T-helper 9 cell (primary cell): ENCODE data around the gene USF3.

Experiments used
- DNase-seq: peaks from one replicate; pipeline ENCODE4 v3.0.0-alpha.2; 2020
- total RNA-seq, 2 donors: gene quantifications; one replicate each; lab custom pipeline; 2026; lab: John Stamatoyannopoulos, UW

Gene USF3, protein sequence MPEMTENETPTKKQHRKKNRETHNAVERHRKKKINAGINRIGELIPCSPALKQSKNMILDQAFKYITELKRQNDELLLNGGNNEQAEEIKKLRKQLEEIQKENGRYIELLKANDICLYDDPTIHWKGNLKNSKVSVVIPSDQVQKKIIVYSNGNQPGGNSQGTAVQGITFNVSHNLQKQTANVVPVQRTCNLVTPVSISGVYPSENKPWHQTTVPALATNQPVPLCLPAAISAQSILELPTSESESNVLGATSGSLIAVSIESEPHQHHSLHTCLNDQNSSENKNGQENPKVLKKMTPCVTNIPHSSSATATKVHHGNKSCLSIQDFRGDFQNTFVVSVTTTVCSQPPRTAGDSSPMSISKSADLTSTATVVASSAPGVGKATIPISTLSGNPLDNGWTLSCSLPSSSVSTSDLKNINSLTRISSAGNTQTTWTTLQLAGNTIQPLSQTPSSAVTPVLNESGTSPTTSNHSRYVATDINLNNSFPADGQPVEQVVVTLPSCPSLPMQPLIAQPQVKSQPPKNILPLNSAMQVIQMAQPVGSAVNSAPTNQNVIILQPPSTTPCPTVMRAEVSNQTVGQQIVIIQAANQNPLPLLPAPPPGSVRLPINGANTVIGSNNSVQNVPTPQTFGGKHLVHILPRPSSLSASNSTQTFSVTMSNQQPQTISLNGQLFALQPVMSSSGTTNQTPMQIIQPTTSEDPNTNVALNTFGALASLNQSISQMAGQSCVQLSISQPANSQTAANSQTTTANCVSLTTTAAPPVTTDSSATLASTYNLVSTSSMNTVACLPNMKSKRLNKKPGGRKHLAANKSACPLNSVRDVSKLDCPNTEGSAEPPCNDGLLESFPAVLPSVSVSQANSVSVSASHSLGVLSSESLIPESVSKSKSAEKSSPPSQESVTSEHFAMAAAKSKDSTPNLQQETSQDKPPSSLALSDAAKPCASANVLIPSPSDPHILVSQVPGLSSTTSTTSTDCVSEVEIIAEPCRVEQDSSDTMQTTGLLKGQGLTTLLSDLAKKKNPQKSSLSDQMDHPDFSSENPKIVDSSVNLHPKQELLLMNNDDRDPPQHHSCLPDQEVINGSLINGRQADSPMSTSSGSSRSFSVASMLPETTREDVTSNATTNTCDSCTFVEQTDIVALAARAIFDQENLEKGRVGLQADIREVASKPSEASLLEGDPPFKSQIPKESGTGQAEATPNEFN (N-terminal part only)
- total RNA-seq = 61.4 to 67.6 reads per million in 2 donors

DNA sequence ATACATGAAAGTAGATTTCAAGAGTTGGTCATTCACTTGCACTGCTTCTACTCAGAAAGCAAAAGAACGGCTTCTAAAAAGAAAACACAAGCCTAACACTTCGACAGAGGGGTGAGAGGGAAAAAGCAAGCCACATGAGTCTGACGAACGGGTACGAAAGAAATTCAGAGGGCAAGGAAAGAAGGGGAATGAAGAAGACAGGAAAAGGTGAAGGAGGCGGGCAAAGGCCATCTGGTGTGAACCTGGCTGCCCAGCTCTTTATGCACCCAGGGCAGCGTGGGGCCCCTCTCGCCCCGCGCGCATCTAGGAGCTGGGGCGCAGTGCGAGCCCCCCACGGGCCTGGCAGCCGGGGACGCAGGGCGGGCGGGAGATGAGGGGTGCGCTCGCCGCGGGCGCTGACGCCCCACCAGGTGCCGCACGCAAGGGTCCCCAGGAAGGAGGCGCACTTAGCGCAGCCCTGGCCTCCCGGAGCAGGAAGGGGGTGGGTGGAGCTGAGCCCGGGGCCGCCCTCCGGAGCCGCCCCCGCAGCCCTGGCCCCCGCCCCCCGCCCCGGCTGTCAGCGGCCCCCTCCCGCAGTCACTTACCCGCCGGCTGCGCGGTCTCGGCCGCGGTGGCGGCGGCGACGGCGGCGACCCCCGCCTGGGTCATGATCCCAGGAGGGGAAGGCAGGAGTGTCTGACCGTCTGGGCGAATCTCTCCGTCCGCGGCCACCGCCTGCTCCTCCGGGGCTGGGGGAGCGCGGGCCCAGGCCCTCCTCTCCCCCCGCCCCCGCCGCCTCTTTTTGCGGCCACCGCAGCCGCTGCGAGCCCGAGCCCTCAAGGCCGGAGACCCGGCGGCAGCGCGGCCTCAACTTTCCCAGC lies at the start of gene USF3:
Gene USF3 (minus strand): TSS at position 857 of the 860 bp plus-strand sequence. CDS start 21,764 bp downstream, outside the sequence.
- DNase-seq = peak; percentile 81

DNA sequence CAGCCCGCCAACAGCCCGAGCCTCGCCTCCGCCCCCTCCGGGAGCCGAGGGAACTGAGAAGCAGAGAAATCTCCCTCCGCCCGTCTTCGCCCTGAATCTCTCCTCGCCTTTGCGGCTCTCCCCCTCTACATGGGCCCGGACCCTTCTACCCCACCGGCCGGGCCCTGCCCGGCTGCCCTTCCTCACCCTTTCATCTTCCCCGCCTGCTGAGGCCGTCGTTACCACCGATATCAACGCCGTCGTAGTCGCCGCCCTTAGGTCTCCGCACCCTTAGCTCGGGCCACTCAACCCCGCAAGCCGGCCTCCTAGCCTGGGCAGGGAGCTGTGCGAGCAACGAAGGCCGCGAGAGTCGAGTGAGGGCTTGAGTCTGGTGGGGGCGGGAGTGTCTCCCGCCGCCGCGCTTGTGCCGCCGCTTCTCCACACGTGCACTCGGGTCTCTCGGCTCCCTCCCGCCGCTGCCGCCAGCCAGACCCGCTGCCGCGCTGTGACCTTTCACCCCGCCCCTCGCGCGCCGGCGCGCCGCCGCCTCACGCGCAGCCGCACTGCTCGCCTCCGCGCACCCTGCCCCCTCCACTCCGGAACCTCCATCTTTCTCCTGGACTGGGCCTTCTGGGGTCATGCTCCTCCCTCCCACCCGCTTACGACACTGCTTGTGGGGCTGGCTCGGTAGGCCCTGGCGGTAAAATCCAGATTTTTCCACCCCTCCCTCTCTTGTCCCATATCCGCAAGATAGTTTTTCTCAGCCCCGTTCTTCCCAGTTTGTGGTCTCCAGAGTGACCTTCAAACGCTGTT lies 49.5 kb upstream of the USF3 start, which contains the start of gene NAA50:
Gene NAA50 (minus strand): TSS at position 494 of the 792 bp plus-strand sequence. CDS start 300 bp downstream, at position 194.
- peak; percentile 90 for DNase-seq

DNA sequence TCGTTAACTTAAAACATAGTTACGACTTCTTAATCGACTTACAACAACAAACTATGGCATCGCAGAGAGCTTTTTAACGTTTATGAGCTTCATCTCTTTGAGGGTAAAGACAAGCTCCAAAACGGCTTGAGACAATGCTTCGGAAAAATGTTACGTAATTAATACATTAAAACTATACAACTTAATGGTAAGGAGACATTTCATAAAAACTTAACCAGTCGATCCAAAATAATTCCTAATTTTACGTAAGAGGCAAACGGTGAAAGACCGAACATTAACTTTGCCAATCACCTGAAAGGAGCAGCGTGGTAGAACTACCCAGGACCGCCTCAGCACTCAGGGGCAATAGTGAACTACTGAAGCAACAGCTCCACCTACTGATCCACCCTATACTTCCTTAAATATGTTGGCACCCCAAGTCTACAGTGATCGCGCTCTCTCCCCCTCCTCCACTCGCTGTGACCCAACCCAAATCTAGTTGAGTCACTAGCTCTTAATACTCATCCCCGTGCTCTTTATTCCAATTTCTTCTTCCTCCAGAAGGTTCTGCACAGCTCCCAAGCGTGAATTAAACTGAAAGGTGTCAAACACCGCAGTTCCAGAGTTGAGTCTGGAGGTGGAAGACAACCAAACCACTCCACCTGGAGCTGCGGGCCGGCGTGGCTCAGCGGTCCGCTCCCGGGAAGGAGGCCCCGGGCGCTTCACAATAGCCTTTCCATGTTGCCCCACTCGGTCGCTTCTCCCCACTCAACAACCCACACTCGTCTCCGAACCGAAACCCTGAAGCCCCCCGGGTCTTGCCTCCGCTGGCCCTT lies 48.7 kb upstream of the USF3 start:
- DNase-seq = peak; percentile 60

- DNase-seq = no peak
Measured at GRCh38 chr3:113743006-113743630, 46.7 kb upstream of the USF3 start.

GRCh38 chr3:113741620-113742019 lies 45.2 kb upstream of the USF3 start:
- DNase-seq = no peak

DNA sequence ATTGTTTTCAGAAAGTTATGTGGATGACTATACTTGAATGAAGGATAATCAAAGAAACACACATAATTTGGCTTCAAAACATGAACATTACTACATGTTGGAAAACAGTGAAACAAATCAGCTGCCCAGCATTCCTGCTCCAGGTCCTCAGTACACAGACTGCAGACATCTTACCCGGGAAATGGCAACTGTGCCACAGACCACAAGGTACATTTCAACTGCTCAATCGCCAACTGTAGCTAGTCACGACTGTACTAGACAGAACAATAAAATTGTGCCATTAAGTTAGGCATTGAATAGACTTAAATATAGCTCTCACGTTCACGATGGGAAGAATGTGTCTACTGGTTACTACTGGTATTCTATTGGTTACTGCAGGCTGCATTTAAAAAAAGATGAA lies 44.6 kb upstream of the USF3 start:
- no peak for DNase-seq

GRCh38 chr3:113736548-113737089 lies 40.2 kb upstream of the USF3 start:
- no peak for DNase-seq

GRCh38 chr3:113731694-113732093 lies 35.3 kb upstream of the USF3 start:
- no peak for DNase-seq

DNA sequence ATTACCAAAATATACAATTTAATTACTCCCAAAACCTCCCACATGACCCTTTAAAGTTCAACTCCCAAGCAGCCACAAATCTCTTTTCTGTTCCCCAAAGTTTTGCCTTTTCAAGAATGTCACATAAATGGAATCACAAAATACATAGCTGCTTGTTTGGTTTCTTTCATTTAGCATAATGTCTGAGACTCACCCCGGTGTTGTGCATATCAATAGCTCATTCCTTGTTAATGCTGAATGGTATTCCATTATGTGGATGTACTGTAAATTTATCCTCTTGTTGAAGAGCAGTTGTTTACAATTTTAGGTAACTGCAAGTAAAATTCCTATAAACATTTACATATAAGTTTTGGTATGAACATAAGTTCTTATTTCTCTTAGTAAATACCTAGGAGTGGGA lies 34.1 kb upstream of the USF3 start:
- DNase-seq = no peak

DNA sequence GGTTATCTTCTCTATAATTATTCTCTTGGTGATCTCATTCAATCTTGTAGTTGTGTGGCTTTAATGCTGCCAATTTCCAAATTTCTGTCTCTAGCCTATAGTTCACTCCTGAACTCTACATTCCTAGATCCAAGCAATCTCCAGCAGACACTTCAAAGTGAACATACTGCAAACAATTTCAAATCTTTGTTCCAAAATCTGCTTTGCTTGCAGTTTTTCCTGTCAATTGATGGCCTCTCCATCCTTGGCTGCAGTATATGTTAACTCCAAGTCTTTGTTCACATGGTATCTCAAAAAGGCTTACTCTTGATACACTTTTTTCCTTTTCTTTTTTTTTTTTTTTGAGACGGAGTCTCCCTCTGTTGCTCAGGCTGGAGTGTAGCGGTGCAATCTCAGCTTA lies 32.2 kb upstream of the USF3 start:
- no peak for DNase-seq

DNA sequence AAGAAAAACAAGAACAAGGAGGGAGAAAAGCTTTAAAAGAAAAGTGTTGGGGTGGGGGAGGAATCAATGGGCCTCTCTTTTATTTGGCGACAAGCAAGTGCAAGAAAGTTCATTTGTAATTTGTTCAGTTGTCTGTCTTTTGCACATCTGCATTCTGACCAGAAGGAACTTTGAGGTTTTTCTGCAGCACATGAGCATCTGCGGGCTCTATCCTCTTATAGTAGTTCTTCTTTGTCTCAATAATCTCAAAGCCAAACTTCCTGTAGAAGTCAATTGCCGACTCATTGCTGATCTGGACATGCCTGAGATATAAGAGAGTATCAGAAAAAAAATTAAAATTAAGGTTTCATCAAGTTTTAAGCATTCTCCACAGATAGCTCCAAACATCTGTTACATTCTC lies 25.2 kb upstream of the USF3 start:
- no peak for DNase-seq

- no peak for DNase-seq
Measured at GRCh38 chr3:113719758-113720157, 23.3 kb upstream of the USF3 start.

DNA sequence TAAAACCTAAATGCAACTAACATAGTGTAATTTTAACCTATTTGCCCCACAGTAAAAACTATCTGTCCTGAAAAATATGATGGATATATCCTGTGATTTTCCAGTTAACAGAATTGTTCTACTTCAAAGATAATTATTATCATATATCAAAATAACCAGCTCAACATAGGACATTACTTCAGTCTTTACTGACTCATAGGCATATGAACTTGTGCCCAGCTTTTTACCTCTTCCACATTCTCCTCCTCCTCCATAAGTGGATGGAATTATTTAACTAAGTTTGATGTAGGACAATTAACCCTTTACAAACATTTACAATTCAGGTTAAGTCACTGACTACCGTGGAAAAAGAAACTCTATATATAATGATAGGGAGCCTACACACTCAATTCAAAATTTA lies 22.9 kb upstream of the USF3 start:
- DNase-seq = no peak

- no peak for DNase-seq
Measured at GRCh38 chr3:113717818-113718217, 21.4 kb upstream of the USF3 start.

DNA sequence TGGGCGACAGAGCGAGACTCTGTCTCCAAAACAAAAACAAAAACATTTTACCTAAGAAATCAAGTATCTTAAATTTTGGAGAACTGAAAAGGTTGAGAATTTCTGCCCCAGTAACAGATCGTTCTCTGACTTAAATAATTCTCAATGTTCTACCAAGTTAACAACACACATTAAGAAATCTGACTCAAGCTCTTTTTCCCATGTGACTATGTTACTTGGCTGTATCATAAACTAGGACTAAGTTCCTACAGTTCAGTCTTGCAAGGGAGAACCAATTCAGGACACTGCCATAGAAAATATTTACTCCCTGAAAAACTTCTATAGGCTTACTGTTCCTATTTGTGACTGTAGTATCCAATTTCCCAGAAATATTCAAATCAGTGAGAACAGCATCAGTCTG lies 20.9 kb upstream of the USF3 start:
- DNase-seq = no peak

DNA sequence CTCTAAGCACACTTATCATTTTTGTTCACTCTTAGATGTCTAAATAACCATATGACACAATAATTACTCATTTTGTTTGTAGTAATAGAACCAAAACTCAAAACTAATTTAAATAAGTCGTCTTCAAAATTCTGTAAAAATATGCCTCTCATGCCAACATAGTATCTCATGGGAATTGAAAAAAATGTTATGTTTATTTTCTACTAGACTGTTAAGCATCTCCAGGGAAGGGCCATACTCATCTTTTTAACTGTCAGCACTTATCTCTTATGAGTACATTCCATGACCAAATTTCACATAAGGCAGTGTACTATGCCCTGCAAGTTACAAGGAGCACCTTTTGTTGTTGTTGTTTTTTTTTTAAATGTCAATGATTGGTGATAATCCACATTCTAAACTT lies 18.3 kb upstream of the USF3 start:
- DNase-seq = no peak

DNA sequence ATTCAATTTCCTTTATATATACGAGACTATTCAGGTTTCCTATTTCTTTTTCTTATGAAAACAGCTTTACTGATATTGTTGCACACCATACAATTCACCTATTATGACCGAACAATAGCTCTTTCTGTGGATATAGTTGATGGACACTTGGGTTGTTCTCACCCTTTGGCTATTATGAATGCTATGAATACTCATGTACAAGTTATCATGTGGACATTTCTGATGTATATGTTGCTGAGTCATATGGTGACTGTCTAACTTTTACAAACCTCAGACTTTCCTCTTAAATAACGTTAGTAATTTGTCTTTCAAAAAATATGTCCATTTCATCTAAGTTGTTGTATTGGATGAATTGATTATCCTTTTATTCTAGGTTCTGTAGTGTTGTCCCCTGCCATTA lies 15.7 kb upstream of the USF3 start:
- DNase-seq = no peak

DNA sequence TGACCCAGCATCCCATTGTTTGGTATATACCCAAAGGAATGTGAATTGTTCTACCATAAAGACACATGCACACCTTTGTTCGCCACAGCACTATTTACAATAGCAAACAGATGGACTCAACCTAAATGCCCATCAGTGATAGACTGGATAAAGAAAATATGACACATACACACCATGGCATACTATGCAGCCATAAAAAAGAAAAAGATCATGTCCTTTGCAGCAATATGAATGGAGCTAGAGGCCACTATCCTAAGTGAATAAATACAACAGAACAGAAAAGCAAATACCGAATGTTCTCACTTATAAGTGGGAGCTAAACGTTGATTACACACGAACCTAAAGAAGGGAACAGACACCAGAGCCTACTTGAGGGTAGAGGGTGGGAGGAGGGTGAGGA lies 11.4 kb upstream of the USF3 start:
- no peak for DNase-seq

- no peak for DNase-seq
Measured at GRCh38 chr3:113698956-113699355, 2.5 kb upstream of the USF3 start.
